GM03348 (cell line): ENCODE data around the gene PDE6B.
"Not testable (repeated sequence)": the region's sequence is repeated elsewhere in the genome, so short reads cannot be mapped to it uniquely, and the experiment has no call there.

Experiments
- DNase-seq: peaks from one replicate; pipeline ENCODE4 v3.0.0; 2012; ENCODE audit warnings: low spot score

Gene PDE6B

GRCh38 chr4:683247-683897 lies 58.0 kb downstream of the PDE6B start:
- DNase-seq = no peak

DNA sequence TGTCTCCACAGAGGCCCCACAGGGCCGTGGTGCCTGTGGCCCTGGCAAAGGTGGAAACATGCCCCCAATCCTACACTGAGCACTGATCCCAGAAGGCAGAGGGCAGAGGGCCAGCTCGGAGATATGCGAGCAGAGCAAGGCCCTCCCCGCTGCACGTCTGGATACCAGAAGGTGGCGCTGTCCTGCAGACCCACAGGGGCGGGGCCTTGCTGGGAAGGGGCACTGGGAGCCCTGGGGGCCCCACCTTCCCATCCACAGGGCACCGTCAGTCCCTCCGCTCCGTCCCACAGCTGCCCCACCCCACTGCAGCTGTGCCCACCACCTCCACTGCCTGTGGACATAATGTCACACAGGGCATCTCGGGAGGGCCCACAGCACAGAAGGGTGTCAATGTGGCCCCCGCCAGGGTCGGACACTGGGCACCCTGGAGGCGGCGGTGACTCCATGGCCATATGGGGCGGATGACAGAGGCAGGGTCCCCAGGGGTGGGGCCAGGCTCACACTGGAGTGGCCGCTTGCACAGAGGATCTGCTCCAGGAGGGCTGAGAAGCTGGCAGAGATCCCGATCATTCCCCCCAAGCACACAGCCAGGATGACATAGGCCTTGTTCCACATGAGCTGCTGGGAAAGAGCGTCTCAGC lies 58.7 kb downstream of the PDE6B start:
- peak; percentile 79 for DNase-seq

DNA sequence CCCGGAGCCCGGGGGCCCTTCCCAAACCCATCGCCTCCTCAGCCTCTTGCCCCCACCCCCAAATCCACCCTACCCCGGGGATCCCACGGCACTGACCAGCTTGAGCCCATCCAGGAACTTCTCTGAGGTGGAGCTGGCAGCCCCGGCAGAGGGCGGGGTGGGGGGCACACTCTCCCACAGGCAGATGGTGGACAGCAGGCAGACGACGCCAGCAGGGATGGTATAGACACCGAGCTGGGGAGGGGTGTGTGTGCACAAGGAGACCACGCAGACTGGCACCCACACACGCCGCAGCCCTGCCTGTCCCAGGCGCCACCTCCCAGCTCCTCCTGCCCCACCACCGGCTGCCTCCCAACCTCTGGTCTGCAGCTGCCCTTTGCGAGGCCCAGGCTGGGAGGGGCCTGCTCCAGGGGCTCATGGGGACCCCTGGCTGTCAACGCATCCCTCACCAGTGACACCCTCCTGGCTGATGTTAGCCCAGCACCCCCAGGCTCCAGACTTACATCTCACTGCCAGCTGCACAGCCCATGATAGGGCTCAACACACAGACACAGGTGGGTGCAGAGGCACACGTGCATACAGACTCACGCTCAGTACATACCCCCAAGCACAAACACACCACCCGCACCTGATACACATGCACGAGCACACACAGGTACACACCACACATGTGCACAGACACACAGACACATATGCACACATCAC lies 59.4 kb downstream of the PDE6B start:
- DNase-seq = no peak

- no peak for DNase-seq
Observed at GRCh38 chr4:685679-686412, 60.5 kb downstream of the PDE6B start.

- no peak for DNase-seq
Observed at GRCh38 chr4:686413-687040, 61.2 kb downstream of the PDE6B start.

DNA sequence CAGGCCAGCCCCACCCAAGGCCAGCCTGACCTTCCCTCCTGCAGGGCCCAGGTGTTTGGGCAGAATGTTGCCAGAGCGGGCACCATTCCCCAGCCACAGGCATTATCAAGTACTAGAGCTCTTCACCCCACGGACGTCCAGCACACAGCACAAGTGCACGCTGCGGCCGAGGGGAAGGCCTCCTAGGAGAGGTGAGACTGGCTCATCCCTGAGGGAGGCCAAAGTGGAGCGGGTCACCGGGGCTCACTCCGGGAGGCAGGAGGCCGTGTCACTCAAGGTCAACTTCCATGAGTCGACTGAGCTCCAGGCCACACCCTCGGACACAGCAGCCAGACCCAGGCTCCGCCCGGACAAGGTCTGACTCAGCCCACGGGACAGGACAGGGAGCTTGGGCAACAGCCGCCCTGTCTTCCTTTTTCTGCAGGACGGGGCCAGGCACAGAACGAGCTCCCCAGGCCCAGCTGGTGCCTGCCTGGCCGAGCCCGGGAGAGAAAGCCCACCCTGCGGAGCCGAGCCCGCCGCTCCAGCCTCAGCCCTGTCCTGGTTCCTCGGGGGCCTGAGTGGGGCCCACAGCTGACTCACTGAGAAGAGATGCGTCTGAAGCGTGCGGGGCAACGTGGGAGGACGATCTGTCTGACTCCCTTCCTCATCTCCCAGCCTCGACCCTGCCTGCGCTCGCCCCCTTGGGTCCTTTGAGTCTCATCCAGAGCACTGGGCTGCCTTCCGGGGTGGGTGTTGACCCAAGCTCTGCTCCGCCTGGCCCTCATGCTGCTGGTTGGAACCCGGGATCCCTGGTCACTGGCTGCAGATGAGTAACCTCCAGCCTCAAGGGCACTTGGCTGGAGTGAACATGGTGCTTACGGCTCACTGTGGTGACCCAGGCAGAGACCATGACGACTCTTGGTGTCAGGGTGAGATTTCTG lies 61.9 kb downstream of the PDE6B start:
- DNase-seq = peak; percentile 96

DNA sequence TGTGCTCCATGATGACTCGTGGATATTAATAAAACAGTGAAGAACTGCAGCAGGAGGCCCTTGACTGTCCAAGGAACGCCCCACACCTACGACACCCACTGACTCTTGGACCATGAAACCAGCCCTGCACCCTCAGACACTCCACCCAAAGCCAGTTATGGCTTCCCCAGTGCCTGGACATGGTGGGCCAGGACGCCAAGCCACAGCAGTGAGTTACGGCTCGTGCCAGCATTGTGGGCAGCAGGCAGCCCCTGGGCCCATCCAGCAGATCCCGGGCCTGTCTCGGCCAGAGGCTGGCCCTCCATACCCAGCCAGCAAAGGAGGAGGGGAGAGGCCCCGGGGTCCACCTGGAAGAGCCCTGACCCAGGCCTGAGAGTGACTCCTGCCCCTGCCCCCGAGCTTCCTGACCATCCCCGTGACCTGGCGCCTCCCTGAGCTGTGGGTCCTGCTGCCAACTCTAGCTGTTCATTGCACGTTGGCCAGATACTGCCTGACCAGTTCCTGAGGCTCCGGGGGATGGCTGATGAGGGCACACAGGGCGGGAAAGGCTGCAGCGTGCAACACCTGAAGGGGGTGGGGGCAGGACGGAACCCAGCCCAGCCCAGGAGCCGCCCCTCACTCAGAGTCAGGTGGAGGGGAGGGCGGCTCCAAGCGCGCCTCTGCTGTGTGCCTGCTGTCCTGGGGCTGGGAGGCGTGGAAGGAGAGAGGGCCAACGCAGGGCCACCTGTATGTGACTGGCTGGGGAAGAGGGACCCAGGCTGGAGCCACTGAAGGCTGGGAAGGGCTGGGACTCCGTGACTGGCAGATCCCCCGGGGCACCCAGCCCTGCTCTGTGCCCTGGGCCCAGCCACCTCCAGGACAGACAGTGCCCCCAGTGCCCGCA lies 62.8 kb downstream of the PDE6B start:
- no peak for DNase-seq

DNA sequence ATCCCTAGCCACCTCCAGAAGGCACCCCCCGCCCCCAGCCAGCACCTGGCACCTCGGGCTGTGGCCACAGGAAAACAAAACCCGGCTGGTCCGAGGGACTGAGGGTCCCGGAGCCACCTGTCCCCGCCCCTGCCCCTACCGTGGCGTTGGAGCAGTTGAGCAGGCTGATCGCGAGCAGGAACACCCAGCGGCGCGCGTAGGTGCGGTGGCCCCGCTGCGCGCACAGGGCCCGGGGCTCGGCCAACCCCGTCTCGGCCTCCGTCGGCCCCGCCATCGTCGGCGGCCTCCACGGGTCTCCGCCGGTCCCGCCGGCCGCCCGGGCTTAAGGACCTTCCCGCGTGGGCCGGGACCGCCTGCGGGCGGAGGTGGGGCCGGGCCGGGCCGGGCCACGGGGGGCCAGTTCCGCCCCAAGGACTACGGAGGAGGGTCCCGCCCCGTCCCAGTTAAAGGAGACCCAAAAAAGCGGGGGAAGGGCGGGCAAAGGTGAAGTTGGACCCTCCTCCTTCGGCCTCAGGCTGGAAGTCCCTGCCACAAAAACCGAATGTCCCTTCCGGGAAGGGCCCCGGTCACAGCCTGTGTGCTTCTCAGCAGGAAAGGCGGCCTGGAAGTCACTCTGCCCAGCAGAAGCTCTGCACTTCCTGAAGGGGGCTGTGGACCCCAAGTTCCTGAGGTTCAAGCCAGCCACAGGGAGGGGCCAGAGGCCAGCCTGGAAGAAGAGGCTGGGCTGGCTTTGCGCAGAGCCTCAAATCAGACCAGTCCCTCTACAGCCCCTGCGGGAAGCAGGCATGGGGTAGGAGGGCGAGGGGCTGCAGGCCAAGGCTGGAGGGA lies 63.7 kb downstream of the PDE6B start, which contains the start of gene SLC49A3:
TSS of gene SLC49A3 (minus strand) at position 298 of the 828 bp plus-strand sequence. CDS start at position 274, 24 bp downstream.
- DNase-seq = peak; percentile 60

DNA sequence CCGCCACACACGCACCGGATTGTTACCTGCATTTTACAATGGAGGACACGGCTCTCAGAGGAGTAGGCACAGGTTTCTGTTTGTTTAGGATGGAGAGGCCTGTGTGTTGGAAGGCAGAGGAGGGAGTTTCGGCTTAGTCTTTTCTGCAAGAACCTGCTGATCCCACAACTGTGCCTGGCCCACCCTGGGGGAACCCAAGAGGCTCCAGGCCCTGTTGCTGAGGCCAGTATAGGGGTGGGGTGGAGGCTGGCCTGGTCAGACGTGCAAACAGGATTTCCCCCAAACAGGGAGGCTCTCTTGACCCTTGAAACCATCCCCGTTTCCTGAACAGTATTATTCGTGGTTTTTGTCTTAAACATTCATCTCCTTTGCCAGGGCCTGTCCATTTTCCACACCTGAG lies 64.3 kb downstream of the PDE6B start:
- DNase-seq = no peak

- no peak for DNase-seq
Observed at GRCh38 chr4:692771-693554, 67.6 kb downstream of the PDE6B start.

GRCh38 chr4:694341-694940 lies 69.1 kb downstream of the PDE6B start:
- DNase-seq = not testable (repeated sequence)

DNA sequence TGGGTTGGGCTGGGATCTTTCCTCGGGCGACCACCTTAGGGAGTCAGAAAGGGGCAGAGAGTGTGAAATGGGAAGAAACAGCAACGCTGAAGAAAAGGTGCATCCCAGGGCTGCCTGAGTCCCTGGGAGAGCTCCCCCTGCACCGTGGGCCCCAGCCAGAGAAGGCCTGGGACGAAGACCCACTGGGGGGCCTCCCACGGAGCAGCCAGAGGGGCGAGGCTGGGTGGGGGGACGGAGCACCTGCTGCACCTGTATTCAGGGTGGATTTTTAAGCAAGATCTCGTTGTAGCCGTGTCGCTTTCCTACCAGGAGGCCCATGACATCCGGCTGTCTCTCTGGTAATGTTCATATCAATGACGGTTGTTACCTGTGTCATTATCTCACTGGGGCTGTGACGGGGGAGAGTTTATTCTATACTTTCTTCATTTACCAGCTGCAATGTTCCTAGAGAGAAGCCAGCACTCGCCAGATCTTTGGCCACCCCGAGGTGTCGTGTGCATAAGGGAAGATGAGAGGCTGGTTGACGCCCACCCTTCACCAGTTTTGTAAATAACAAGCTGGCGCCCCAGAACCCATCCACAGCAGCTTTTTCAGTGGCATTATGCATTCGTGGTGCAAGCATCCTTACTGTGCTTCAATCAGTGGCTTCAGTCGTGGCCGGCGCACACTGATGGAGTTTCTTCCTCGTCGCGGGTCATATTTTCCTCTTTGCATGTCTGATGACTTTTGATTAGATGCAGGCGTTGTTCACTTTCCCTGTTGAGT lies 74.6 kb downstream of the PDE6B start:
- no peak for DNase-seq

- DNase-seq = no peak
Observed at GRCh38 chr4:700587-701264, 75.4 kb downstream of the PDE6B start.

DNA sequence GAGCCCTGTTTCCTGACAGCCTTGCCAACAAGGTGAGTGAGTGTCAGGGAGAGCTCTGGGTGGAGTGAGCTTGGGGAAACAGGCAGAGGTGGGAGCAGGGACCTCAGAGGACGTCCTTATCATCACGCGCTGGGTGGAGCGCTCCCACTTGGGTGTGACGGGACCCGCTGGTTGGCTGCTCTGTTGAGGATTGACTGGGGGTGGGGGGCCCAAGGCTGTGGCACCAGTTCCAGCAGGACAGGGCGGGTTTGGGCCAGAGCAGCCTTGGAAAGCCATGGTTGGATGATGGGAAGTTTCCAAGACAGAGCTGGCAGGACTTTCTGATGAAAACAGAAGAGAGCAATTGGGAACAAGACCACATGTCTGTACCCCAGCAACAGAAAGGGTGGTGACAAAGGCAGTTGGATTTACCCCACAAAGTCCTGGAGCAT lies 77.3 kb downstream of the PDE6B start:
- DNase-seq = no peak

DNA sequence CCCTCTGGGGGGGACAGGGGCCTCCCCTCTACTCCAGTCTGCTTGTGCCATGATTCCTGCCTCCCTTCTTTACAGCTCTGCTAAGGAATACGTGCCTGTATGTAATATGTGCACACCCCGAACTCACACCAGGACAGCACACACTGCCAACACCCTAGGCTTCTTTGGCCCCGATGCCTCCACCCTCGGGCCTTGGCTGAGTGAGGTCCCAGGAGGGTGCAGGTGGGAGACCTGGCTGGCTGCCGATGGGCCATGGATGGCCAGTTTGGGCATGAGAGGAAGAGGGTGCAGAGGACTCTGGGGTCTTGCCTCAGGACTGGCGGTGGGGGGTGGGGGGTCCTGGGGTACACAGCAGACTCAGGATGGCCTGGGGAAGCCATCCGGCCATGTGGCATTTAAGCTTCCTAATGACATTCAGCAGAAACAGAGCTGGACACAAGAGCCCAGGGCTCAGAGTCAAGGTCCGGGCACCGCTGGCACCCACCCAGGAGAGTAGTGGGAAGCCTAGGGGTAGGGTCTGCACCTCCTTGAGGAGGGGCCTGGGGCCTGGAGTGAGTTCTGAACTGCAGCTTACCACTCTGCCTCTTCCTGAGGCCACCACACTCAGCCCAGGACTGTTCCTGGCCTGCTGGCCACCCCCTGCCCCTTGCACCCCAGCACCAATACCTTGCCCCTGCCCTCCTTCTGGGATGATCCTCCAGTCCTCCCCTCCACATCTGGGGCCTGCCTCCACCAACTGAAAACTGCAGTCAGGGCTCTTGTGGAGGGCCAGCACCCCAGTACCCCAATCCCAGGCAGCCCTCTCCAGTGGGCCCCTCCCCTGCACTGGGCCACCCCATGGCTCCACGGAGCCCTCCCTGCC lies 78.2 kb downstream of the PDE6B start:
- DNase-seq = no peak
